GM12872 (cell line): ENCODE data around the gene ADD2.

Experiments used
- CTCF ChIP-seq: IDR thresholded peaks from 3 replicates; pipeline ENCODE4 v1.5.1; 2011; ENCODE audit warnings: low read depth, mild to moderate bottlenecking, low read length, moderate library complexity; ENCODE audit not compliant: insufficient read depth

The ADD2 gene

GRCh38 chr2:70735071-70735470 is 32.9 kb downstream of the ADD2 start:
- TF ChIP-seq CTCF, result no peak

- no peak for TF ChIP-seq CTCF
Observed at GRCh38 chr2:70733646-70734180, 34.3 kb downstream of the ADD2 start.

- no peak for TF ChIP-seq CTCF
Observed at GRCh38 chr2:70732766-70733645, 35.0 kb downstream of the ADD2 start.

- TF ChIP-seq CTCF, result no peak
Observed at GRCh38 chr2:70730730-70731129, 37.3 kb downstream of the ADD2 start.

- no peak for TF ChIP-seq CTCF
Observed at GRCh38 chr2:70729647-70730046, 38.4 kb downstream of the ADD2 start.

- no peak for TF ChIP-seq CTCF
Observed at GRCh38 chr2:70728128-70728527, 39.9 kb downstream of the ADD2 start.

- no peak for TF ChIP-seq CTCF
Observed at GRCh38 chr2:70726947-70727725, 40.9 kb downstream of the ADD2 start.
